ENCODE measurements around the gene SCP2. TPM values are rescaled to one million over a fixed set of nuclear protein-coding genes. Genes with fewer than 3 reads are reported as not detected.

The SCP2 gene
- total and polyA plus RNA-seq, 9 donors: 58.4 to 161 (median 105) TPM

GRCh38 chr1:53076721-53077598 is 149.9 kb downstream of the SCP2 start:
- WGBS, 3 donors: 88 to 90% (median 90%) methylated on average over 19 of the region's 19 CpGs
- no peaks in the 10 kb centered on the region for H3K27me3 ChIP-seq
- no peak for TF ChIP-seq EP300 (IDR thresholded peaks at IDR 0.05)
- no peak for TF ChIP-seq POLR2A (IDR thresholded peaks at IDR 0.05)
- no peak for TF ChIP-seq CTCF (IDR thresholded peaks at IDR 0.05)
- peaks cover 7% of the 10 kb centered on the region for H3K4me1 ChIP-seq (ENCODE audit: insufficient read depth)
- H3K27ac ChIP-seq: no peak overlapping the region
- H3K9me3 ChIP-seq: no peaks in the 10 kb centered on the region
- intact Hi-C loops (cut with DNase I): loop anchor here in 1 of 4 donors (10.0 kb wide), 1 partner anchor 98 kb away; no protein-coding TSS in a partner anchor
- H3K36me3 ChIP-seq: peaks cover 3% of the 10 kb centered on the region
- no peak overlapping the region for H3K4me3 ChIP-seq
- peak in 2 of 5 donors; percentile 37 to 38 for DNase-seq

- peaks cover 3% of the 10 kb centered on the region for H3K36me3 ChIP-seq
- H3K27me3 ChIP-seq: no peaks in the 10 kb centered on the region
- TF ChIP-seq CTCF (IDR thresholded peaks at IDR 0.05) (no peak), POLR2A (IDR thresholded peaks at IDR 0.05) (no peak)
- no peaks in the 10 kb centered on the region for H3K9me3 ChIP-seq
- DNase-seq: peak in 2 of 5 donors; percentile 30 to 39
- H3K4me3 ChIP-seq: no peak overlapping the region
- H3K27ac ChIP-seq: no peak overlapping the region
- peaks cover 7% of the 10 kb centered on the region for H3K4me1 ChIP-seq (ENCODE audit: insufficient read depth)
- intact Hi-C loops (cut with DNase I): loop anchor here in 1 of 4 donors (10.0 kb wide), 1 partner anchor 97 kb away; no protein-coding TSS in a partner anchor
- WGBS, 3 donors: 86 to 91% (median 87%) methylated on average over 13 of the region's 13 CpGs
Measured at GRCh38 chr1:53077599-53077965, 150.5 kb downstream of the SCP2 start.

- intact Hi-C loops (cut with DNase I): loop anchor here in 1 of 4 donors (10.0 kb wide), 1 partner anchor 96 kb away; no protein-coding TSS in a partner anchor
Measured at GRCh38 chr1:53078333-53079101, 151.4 kb downstream of the SCP2 start.

More at GRCh38 chr1:53078333-53079101, 151.4 kb downstream of the SCP2 start:
- Histone ChIP-seq H3K27me3 (no peaks in the 10 kb centered on the region), H3K9me3 (no peaks in the 10 kb centered on the region), H3K27ac (no peak overlapping the region), H3K4me3 (no peak overlapping the region), H3K36me3 (peaks cover 3% of the 10 kb centered on the region), H3K4me1 (ENCODE audit: insufficient read depth) (peaks cover 7% of the 10 kb centered on the region)
- TF ChIP-seq EP300 (IDR thresholded peaks at IDR 0.05) (no peak), CTCF (IDR thresholded peaks at IDR 0.05) (no peak), POLR2A (IDR thresholded peaks at IDR 0.05) (no peak)
- 93 to 95% (median 95%) methylated on average over 39 to 46 of the region's 46 CpGs for WGBS, 3 donors
- peak in 2 of 5 donors; percentile 24 to 31 for DNase-seq
